Activated CD8-positive, alpha-beta T cell treated with anti-CD3 and anti-CD28 coated beads for 36 hours (primary cell): ENCODE results near the gene NUDT14. TPM values are rescaled to one million over a fixed set of nuclear protein-coding genes. Genes with fewer than 3 reads are reported as not detected.
A peak's percentile ranks its signal among the peaks of the same experiment; 100 is the strongest.

Experiments used
- ATAC-seq: fragments of 200-7000 bp; cut with Tn5 transposase; one replicate; pipeline ENCODE4 v1.10.0; 2021; ENCODE audit warnings: mild to moderate bottlenecking, moderate library complexity
- CTCF ChIA-PET: fragments of 350-600 bp; sonication (Branson Sonifier 250); formaldehyde crosslinking; loops from one replicate; lab custom pipeline; 2021; ENCODE audit warnings: antibody characterized with exemption; lab: Charles Lee
- POLR2A ChIA-PET: fragments of 350-600 bp; sonication (Branson Sonifier 250); formaldehyde crosslinking; loops from one replicate; lab custom pipeline; 2021; ENCODE audit warnings: antibody characterized with exemption; lab: Charles Lee
- DNase-seq: peaks from one replicate; pipeline ENCODE4 v3.0.0-alpha.2; 2020
- H3K27ac Mint-ChIP-seq: one replicate; pipeline ENCODE4 v1.8.0; 2021; ENCODE audit warnings: mild to moderate bottlenecking, mixed read lengths
- H3K27me3 Mint-ChIP-seq: one replicate; pipeline ENCODE4 v1.8.0; 2021; ENCODE audit warnings: mixed read lengths
- H3K36me3 Mint-ChIP-seq: one replicate; pipeline ENCODE4 v1.8.0; 2021; ENCODE audit warnings: low read depth, mixed read lengths
- H3K4me1 Mint-ChIP-seq: one replicate; pipeline ENCODE4 v1.8.0; 2021; ENCODE audit warnings: low read depth, mixed read lengths
- H3K4me3 Mint-ChIP-seq: one replicate; pipeline ENCODE4 v1.8.0; 2021; ENCODE audit warnings: mild to moderate bottlenecking, moderate library complexity, mixed read lengths
- H3K9me3 Mint-ChIP-seq: one replicate; pipeline ENCODE4 v1.8.0; 2021; ENCODE audit warnings: mixed read lengths
- intact Hi-C: fragments of 100-400 bp; cut with micrococcal nuclease; formaldehyde crosslinking; loops from one replicate; pipeline ENCODE4 v1.10.0; 2022
- total RNA-seq, 2 experiments: library from RNA; stranded (reverse); gene quantifications; one replicate each; pipeline ENCODE4 v1.2.3, GENCODE V29; 2021
- TF ChIP-seq, protein P1 (sequence below): fragments of 200-600 bp; IDR thresholded peaks from one replicate; pipeline ENCODE4 v1.8.0; 2022; ENCODE audit warnings: antibody characterized with exemption, mild to moderate bottlenecking

Gene NUDT14
- total RNA-seq, 2 experiments from 2014 or later = 9.3 to 9.7 TPM

DNA sequence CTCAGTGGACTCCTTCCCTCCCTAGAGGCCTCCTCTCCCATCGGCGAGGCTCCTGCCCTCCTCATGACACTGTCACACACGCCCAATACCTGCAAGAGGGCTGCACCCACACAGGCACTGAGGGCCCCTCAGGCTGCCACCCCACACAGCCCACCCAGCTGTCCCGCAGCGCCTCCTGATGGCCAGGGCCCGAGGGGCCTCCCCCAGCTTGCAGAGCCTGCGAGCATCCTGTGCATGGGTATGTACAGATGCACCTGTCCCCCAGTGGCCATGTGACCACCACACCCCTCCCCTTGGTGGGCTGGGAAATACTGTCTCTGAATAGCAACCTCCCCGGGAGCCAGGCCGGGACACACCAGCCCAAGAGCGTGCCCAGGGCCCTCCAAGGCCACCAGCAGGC lies 19.0 kb upstream of the NUDT14 start:
- H3K27me3 Mint-ChIP-seq = peaks cover 21% of the 10 kb centered on the region
- POLR2A ChIA-PET = no interaction called here
- ATAC-seq = no peak
- no peak overlapping the region for H3K27ac Mint-ChIP-seq
- H3K9me3 Mint-ChIP-seq = no peaks in the 10 kb centered on the region
- no peak overlapping the region for H3K4me3 Mint-ChIP-seq
- intact Hi-C loops = loop anchor here (5.0 kb wide), 1 partner anchor 152 kb away; no protein-coding TSS in a partner anchor
- TF ChIP-seq, protein P1, sequence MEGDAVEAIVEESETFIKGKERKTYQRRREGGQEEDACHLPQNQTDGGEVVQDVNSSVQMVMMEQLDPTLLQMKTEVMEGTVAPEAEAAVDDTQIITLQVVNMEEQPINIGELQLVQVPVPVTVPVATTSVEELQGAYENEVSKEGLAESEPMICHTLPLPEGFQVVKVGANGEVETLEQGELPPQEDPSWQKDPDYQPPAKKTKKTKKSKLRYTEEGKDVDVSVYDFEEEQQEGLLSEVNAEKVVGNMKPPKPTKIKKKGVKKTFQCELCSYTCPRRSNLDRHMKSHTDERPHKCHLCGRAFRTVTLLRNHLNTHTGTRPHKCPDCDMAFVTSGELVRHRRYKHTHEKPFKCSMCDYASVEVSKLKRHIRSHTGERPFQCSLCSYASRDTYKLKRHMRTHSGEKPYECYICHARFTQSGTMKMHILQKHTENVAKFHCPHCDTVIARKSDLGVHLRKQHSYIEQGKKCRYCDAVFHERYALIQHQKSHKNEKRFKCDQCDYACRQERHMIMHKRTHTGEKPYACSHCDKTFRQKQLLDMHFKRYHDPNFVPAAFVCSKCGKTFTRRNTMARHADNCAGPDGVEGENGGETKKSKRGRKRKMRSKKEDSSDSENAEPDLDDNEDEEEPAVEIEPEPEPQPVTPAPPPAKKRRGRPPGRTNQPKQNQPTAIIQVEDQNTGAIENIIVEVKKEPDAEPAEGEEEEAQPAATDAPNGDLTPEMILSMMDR = no peak
- CTCF ChIA-PET = interaction anchor here (0.9 to 2.2 kb wide), 2 partner anchors 29 to 152 kb away, joined by 3 to 10 read pairs; no protein-coding TSS in a partner anchor
- peak; percentile 51 for DNase-seq
- H3K4me1 Mint-ChIP-seq = peaks cover 23% of the 10 kb centered on the region
- no peaks in the 10 kb centered on the region for H3K36me3 Mint-ChIP-seq

DNA sequence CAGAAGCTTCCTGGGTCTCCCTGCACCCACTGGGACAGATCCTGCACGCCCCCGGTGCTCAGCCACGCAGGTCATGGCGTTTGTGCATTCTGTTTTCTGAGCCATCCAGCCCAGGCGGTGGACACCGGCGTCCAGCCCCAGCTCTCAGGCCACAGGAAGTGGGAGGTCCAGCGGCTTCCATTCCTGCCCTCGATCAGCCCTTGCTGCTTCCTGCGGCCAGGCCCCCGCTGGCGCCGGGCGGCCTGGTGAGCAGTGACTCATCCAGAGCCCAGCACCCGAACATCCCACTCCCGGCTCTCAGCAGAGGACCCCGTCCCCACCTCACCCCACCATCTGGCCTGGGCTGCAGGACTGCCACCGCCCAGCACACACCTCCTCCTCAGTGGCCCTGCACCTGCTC lies 18.0 kb upstream of the NUDT14 start:
- intact Hi-C loops = no loop called here
- Mint-ChIP-seq H3K4me1 (peaks cover 23% of the 10 kb centered on the region), H3K36me3 (no peaks in the 10 kb centered on the region), H3K9me3 (no peaks in the 10 kb centered on the region), H3K27ac (no peak overlapping the region), H3K27me3 (peaks cover 26% of the 10 kb centered on the region), H3K4me3 (no peak overlapping the region)
- POLR2A ChIA-PET = no interaction called here
- no peak for ATAC-seq
- CTCF ChIA-PET = interaction anchor here (1.5 kb wide), 1 partner anchor 153 kb away, joined by 6 read pairs; no protein-coding TSS in a partner anchor
- TF ChIP-seq, protein P1 = no peak
- DNase-seq = no peak

GRCh38 chr14:105198588-105198987 lies 17.5 kb upstream of the NUDT14 start:
- H3K36me3 Mint-ChIP-seq = no peaks in the 10 kb centered on the region
- POLR2A ChIA-PET = no interaction called here
- intact Hi-C loops = no loop called here
- H3K27ac Mint-ChIP-seq = no peak overlapping the region
- CTCF ChIA-PET = interaction anchor here (1.5 kb wide), 1 partner anchor 153 kb away, joined by 6 read pairs; no protein-coding TSS in a partner anchor
- H3K27me3 Mint-ChIP-seq = peaks cover 26% of the 10 kb centered on the region
- TF ChIP-seq, protein P1 = no peak
- H3K4me1 Mint-ChIP-seq = peaks cover 27% of the 10 kb centered on the region
- no peak overlapping the region for H3K4me3 Mint-ChIP-seq
- ATAC-seq = no peak
- DNase-seq = no peak
- no peaks in the 10 kb centered on the region for H3K9me3 Mint-ChIP-seq

DNA sequence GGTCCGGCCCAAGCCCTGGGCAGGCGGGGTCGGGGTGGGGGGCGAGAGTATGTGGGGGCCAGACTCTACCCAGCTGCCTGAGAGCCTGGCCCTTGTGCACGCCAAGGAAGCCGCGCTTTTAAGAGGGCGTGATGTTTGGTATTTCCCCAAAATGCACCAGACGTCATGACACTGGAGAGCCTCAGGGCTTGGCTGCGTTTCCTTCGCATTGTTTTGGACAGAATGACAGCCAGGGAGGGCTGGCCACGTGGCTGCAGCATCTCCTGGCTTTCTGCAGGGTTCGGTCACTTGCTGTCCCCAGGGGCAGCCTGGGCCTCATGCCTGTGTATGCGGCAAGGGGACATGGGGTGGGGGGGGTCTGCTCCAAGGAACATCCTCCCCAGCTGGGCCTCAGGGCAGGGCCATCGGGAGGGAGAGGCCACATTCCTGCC lies 16.1 kb upstream of the NUDT14 start:
- ATAC-seq (peak; percentile 28), DNase-seq (peak; percentile 68)
- H3K27ac Mint-ChIP-seq = no peak overlapping the region
- H3K27me3 Mint-ChIP-seq = peaks cover 26% of the 10 kb centered on the region
- no peaks in the 10 kb centered on the region for H3K9me3 Mint-ChIP-seq
- TF ChIP-seq, protein P1 = no peak
- ChIA-PET CTCF (interaction anchor here (0.7 to 1.4 kb wide), 2 partner anchors 29 to 168 kb away, joined by 4 read pairs; partner anchors contain the start of gene JAG2), POLR2A (no interaction called here)
- intact Hi-C loops = no loop called here
- H3K4me1 Mint-ChIP-seq = peaks cover 35% of the 10 kb centered on the region
- no peaks in the 10 kb centered on the region for H3K36me3 Mint-ChIP-seq
- H3K4me3 Mint-ChIP-seq = no peak overlapping the region

DNA sequence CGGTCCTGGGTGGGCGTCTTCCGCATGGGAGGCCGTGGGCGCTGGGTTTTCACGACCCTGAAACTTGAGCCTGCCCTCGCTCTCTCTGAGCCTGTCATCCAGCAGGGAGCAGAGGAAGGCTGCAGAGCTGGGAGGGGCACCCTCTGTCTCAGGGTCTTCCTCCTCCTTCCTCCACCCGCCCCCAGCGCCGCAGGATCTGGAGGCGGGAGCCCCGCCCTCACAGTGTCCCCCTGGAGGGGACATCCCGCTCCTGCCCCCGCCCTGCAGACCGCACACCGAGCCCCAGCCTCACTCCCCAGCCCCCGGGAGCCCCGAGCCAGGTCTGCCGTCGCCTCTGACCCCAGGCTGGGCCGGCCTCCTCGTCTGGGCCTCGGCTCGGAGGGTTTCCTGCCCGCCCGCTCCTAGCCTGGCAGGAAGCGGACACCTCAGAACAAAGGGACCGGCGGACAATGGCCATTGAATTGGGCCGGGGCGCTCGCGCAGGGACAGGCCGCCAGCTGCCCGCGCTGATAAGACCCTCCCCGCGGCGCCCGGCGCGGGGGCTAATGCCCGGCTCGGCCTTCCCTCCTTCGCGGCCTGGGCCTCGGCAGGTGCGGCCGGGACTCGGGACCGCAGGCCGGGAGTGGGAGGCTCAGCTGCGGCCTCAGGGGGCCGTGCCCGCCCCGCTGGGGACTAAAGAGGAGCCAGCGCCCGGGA lies 15.3 kb upstream of the NUDT14 start:
- POLR2A ChIA-PET = no interaction called here
- Mint-ChIP-seq H3K4me1 (peaks cover 28% of the 10 kb centered on the region), H3K36me3 (no peaks in the 10 kb centered on the region), H3K27me3 (peaks cover 26% of the 10 kb centered on the region), H3K27ac (no peak overlapping the region), H3K9me3 (no peaks in the 10 kb centered on the region), H3K4me3 (no peak overlapping the region)
- intact Hi-C loops = no loop called here
- TF ChIP-seq, protein P1 = no peak
- CTCF ChIA-PET = interaction anchor here (0.7 to 1.4 kb wide), 2 partner anchors 28 to 169 kb away, joined by 4 read pairs; partner anchors contain the start of gene JAG2
- no peak for ATAC-seq
- DNase-seq = no peak
